Stomach (tissue), 9 donors: ENCODE results near the gene SLC26A1. TPM values are rescaled to one million over a fixed set of nuclear protein-coding genes. Genes with fewer than 3 reads are reported as not detected.

Experiments
- DNase-seq, 2 donors: peaks; one replicate each; pipeline versions ENCODE4 v3.0.0 to v3.0.0-alpha.2; 2013 to 2019
- H3K27ac ChIP-seq, 5 donors: fragments of 200-600 bp in 4 of 5; sonication (generic) in 4 of 5; one replicate each; pipeline ENCODE4 v1.5.1; 2013 to 2019; ENCODE audit warnings: mild to moderate bottlenecking in 1 of 5, moderate library complexity in 1 of 5
- H3K27me3 ChIP-seq, 3 donors: fragments of 200-600 bp; sonication (generic); one replicate each; pipeline ENCODE4 v1.5.1; 2017 to 2019; ENCODE audit warnings: mixed run types in 1 of 3
- H3K36me3 ChIP-seq, 4 donors: fragments of 200-600 bp; sonication (generic); 1 replicate in 3 of 4; 2 replicates in 1 of 4; pipeline ENCODE4 v1.5.1; 2016 to 2019
- H3K4me1 ChIP-seq, 4 donors: fragments of 200-600 bp; sonication (generic); one replicate each; pipeline ENCODE4 v1.5.1; 2016 to 2019
- H3K4me3 ChIP-seq, 4 donors: fragments of 200-600 bp; sonication (generic) in 3 of 4; one replicate each; pipeline ENCODE4 v1.5.1; 2016 to 2019; ENCODE audit warnings: mild to moderate bottlenecking in 1 of 4
- H3K9me3 ChIP-seq, 4 donors: fragments of 200-600 bp; sonication (generic); one replicate each; pipeline ENCODE4 v1.5.1; 2016 to 2019
- EP300 ChIP-seq: sonication (generic); formaldehyde crosslinking; IDR thresholded peaks from one replicate; pipeline ENCODE4 v1.6.1; 2017; ENCODE audit warnings: antibody characterized with exemption
- POLR2A ChIP-seq, 4 donors: fragments of 450-650 bp; IDR thresholded peaks; one replicate each; pipeline ENCODE4 v1.6.1; 2016; ENCODE audit warnings: antibody characterized with exemption in 4 of 4, control low read depth in 2 of 4, mild to moderate bottlenecking in 1 of 4, moderate library complexity in 1 of 4
- POLR2AphosphoS5 ChIP-seq, 3 donors: sonication (generic); formaldehyde crosslinking; IDR thresholded peaks; one replicate each; pipeline ENCODE4 v1.6.1; 2016; ENCODE audit warnings: antibody characterized with exemption in 3 of 3
- WGBS, 5 donors: extraction: QIAGEN DNeasy Blood & Tissue Kit in 3 of 5; methylation state at CpG; one replicate each; pipeline versions ENCODE4 v1.1.5 to v1.1.7; 2013 to 2018; 5-methylcytosine and 5-hydroxymethylcytosine counted together
- intact Hi-C: fragments of 100-400 bp; cut with DNase I; formaldehyde crosslinking; loops from one replicate; pipeline ENCODE4 v1.15.1; 2023; ENCODE audit warnings: low total_unique reads
- polyA plus RNA-seq, 3 donors: library from polyadenylated mRNA; stranded (reverse); fragments of 200-250 nt; gene quantifications; one replicate each; pipeline ENCODE4 v1.2.3, GENCODE V29; 2013
- total RNA-seq, 5 donors: library from RNA; depleted of rRNA; stranded (reverse); fragments of >200 nt; gene quantifications; one replicate each; pipeline versions ENCODE4 v1.1.0 to v1.2.3, GENCODE V29; 2014 to 2016
- TF ChIP-seq, protein P1 (sequence below), 7 experiments: fragments of 450-650 bp in 4 of 7; fragments of 200-600 bp in 3 of 7; sonication (generic) in 3 of 7; IDR thresholded peaks; one replicate each; pipeline ENCODE4 v1.5.1; 2016 to 2019; ENCODE audit warnings: antibody characterized with exemption in 7 of 7, control low read depth in 2 of 7, mild to moderate bottlenecking in 1 of 7
- donor health status: healthy with polysubstance abuse.
- donor health status: Bipolar disorder and iron deficiency.
- donor health status: healthy.

Gene SLC26A1
- total and polyA plus RNA-seq, 8 donors = 0.18 to 8.9 (median 3.5) TPM; not detected in 3

DNA sequence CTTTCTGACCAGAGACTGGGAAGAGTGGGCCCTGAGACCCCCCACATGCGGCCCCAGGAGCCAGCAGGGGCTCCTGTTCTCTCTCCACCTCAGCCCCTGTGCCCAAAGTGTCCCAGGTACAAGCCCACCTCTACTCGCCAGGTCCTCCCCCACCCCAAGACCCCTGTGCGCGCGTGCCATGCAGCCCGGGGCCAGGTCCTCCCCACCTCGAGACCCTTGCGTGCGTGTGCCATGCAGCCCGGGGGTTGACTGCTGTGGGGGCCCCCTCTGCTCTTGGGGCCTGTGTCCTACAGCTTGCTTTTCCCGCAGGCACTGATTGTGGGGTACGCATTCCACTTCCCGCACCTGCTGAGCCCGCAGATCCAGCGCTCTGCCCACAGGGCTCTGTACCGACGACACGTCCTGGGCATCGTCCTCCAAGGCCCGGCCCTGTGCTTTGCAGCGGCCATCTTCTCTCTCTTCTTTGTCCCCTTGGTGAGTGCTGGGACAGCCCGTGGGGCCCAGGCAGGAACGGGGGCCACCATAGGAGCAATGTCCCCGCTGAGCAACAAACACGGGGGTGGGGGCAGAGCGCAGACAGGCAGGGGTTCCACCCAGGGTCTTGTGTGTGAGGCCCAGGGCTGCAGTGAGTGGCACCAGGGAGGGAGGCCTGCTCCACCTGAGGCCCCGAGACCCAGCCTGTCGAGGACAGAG is 40.2 kb downstream of the SLC26A1 start:
- 94 to 96% (median 94%) methylated on average over 26 to 28 of the region's 28 CpGs for WGBS, 5 donors
- no peak for DNase-seq
- intact Hi-C loops = no loop called here

DNA sequence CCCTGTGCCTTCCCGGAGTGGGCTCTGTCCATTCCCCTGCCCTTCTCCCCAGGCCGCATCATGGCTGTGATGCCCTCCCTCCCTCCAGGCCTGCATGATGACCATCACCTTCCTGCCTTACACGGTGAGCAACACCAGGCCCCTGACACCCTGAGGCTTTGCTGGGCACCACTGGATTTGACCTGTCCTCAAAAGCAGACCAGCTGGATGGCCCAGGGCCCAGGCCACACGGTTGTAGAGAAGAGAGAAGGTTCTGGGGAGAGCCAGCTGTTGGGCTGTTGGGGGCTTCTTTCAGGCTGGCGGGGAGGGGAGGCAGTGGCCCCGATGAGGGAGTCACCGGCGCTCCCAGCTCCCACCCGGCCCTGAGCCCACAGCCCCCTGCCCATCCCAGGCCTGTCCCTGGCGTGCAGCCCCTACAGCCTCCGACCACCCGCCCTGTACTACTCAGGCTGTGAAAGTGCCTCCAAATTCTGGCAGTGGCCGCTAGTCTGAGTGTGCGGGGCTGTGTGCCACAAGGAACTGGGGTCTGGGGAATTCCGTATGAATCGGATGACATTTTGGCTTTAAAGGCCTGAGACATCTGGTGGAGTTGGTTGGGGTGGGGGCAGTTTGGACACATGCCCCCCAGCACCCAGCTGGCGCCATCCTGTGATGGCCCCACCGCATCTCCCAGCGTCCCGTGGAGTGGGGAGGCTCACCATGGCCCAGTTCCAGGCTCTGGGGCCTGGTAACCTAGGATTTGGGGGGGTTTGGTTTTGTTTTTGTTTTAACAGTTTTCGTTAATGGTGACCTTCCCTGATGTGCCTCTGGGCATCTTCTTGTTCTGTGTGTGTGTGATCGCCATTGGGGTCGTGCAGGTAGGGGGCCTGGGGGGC is 41.4 kb downstream of the SLC26A1 start:
- Histone ChIP-seq H3K27ac (no peak overlapping the region), H3K36me3 (peaks cover 9 to 62% (median 52%) of the 10 kb centered on the region in 4 donors), H3K4me3 (no peak overlapping the region), H3K27me3 (no peaks in the 10 kb centered on the region), H3K4me1 (peaks cover 0 to 3% (median under 1%) of the 10 kb centered on the region in 4 donors), H3K9me3 (no peaks in the 10 kb centered on the region)
- TF ChIP-seq EP300 = no peak
- TF ChIP-seq POLR2A (IDR thresholded peaks at IDR 0.05) = no peak
- TF ChIP-seq, protein P1, sequence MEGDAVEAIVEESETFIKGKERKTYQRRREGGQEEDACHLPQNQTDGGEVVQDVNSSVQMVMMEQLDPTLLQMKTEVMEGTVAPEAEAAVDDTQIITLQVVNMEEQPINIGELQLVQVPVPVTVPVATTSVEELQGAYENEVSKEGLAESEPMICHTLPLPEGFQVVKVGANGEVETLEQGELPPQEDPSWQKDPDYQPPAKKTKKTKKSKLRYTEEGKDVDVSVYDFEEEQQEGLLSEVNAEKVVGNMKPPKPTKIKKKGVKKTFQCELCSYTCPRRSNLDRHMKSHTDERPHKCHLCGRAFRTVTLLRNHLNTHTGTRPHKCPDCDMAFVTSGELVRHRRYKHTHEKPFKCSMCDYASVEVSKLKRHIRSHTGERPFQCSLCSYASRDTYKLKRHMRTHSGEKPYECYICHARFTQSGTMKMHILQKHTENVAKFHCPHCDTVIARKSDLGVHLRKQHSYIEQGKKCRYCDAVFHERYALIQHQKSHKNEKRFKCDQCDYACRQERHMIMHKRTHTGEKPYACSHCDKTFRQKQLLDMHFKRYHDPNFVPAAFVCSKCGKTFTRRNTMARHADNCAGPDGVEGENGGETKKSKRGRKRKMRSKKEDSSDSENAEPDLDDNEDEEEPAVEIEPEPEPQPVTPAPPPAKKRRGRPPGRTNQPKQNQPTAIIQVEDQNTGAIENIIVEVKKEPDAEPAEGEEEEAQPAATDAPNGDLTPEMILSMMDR (IDR thresholded peaks at IDR 0.05) = no peak
- no peak for TF ChIP-seq POLR2AphosphoS5 (IDR thresholded peaks at IDR 0.05)
- WGBS, 5 donors = 87 to 91% (median 89%) methylated on average over 9 to 23 of the region's 23 CpGs
- DNase-seq = peak in 1 of 2 donors; percentile 5
- intact Hi-C loops = no loop called here

More for the DNA sequence above, 40.2 kb downstream of the SLC26A1 start:
- no peaks in the 10 kb centered on the region for H3K27me3 ChIP-seq
- H3K4me3 ChIP-seq = no peak overlapping the region
- no peaks in the 10 kb centered on the region for H3K9me3 ChIP-seq
- H3K4me1 ChIP-seq = no peaks in the 10 kb centered on the region
- TF ChIP-seq, protein P1 (IDR thresholded peaks at IDR 0.05) = no peak
- TF ChIP-seq EP300 (no peak), POLR2A (IDR thresholded peaks at IDR 0.05) (no peak), POLR2AphosphoS5 (IDR thresholded peaks at IDR 0.05) (no peak)
- H3K36me3 ChIP-seq = peaks cover 9 to 74% (median 64%) of the 10 kb centered on the region in 4 donors
- no peak overlapping the region for H3K27ac ChIP-seq

DNA sequence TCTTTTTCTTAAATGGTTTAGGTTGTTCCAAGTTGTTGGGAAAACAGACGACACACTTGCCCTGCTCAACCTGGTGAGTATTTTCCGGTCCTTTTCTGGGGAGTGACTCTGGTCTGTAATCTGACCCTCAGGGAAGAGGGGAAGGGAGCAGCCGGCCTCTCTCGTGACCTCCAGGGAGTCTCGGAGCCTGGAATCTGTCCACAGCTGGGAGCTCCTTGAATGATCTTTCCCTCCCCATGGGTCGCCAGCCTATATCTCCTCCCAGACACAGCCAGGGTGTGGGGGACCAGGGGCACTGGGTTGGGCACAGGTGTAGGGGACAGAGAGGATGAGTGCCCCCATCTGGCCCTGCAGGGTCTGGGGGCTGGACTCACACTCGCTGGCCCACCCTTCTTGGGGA is 42.0 kb downstream of the SLC26A1 start:
- Histone ChIP-seq H3K27me3 (no peaks in the 10 kb centered on the region), H3K9me3 (no peaks in the 10 kb centered on the region), H3K4me1 (peaks cover 0 to 9% (median 4%) of the 10 kb centered on the region in 4 donors), H3K27ac (no peak overlapping the region), H3K4me3 (no peak overlapping the region), H3K36me3 (peaks cover 9 to 57% (median 48%) of the 10 kb centered on the region in 4 donors)
- no peak for TF ChIP-seq POLR2AphosphoS5 (IDR thresholded peaks at IDR 0.05)
- TF ChIP-seq, protein P1 (IDR thresholded peaks at IDR 0.05) = no peak
- TF ChIP-seq EP300 = no peak
- TF ChIP-seq POLR2A (IDR thresholded peaks at IDR 0.05) = no peak
- no peak for DNase-seq
- WGBS, 5 donors = 73 to 90% (median 88%) methylated on average over 6 to 7 of the region's 7 CpGs
- intact Hi-C loops = no loop called here

DNA sequence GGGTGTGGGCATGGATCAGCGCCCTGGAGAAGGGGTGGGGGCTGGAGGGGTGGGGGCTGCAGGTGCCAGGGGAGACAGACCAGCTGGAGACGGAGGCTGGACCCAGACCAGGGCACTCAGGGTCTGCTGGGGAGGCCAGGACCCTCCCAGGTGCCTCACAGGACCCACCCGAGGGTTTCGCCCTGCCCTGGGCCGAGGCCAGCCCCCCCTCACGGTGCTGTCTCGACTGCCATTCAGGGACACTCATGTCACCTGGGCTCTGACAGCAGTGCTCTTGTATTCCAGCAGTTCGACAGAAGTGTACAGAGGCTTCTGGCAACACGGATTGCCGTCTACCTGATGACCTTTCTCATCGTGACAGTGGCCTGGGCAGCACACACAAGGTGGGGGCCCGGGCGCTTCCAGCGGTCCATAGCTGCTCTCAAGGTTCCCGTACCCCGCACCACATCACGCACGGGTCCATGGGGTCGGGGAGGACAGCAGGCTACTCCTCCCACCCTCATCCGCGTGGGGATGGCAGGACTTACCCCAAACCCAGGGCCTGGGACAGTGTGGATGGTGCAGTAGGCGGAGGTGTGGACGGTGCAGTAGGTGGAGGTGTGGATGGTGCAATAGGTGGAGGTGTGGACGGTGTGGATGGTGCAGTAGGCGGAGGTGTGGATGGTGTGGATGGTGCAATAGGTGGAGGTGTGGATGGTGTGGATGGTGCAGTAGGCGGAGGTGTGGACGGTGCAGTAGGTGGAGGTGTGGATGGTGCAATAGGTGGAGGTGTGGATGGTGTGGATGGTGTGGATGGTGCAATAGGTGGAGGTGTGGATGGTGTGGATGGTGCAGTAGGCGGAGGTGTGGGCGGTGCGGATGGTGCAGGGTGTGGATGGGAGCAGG is 42.8 kb downstream of the SLC26A1 start:
- Histone ChIP-seq H3K9me3 (no peaks in the 10 kb centered on the region), H3K27me3 (no peaks in the 10 kb centered on the region), H3K4me3 (no peak overlapping the region), H3K36me3 (peaks cover 9 to 49% (median 40%) of the 10 kb centered on the region in 4 donors), H3K4me1 (peaks cover 0 to 17% (median 4%) of the 10 kb centered on the region in 4 donors), H3K27ac (no peak overlapping the region)
- no peak for TF ChIP-seq POLR2AphosphoS5 (IDR thresholded peaks at IDR 0.05)
- TF ChIP-seq, protein P1 (IDR thresholded peaks at IDR 0.05) = no peak
- TF ChIP-seq POLR2A (IDR thresholded peaks at IDR 0.05) = no peak
- intact Hi-C loops = no loop called here
- DNase-seq = no peak
- 86 to 92% (median 90%) methylated on average over 20 to 30 of the region's 30 CpGs for WGBS, 5 donors
